GM18526 (cell line): ENCODE results near the gene SLC25A19.

Source experiments
- POLR2A ChIP-seq: IDR thresholded peaks from 3 replicates; pipeline ENCODE4 v1.6.1; 2011; ENCODE audit not compliant: insufficient read length; ENCODE audit errors: extremely low read depth

SLC25A19 gene

GRCh38 chr17:75260641-75261335 is 28.4 kb downstream of the SLC25A19 start:
- TF ChIP-seq POLR2A: no peak

- no peak for TF ChIP-seq POLR2A
These were observed 37.0 kb downstream of the SLC25A19 start for GRCh38 chr17:75252039-75252816.

- TF ChIP-seq POLR2A: no peak
These were observed 39.2 kb downstream of the SLC25A19 start for GRCh38 chr17:75250009-75250471.

GRCh38 chr17:75249564-75249963 is 39.7 kb downstream of the SLC25A19 start:
- TF ChIP-seq POLR2A: no peak

- no peak for TF ChIP-seq POLR2A
These were observed 42.8 kb downstream of the SLC25A19 start for GRCh38 chr17:75246404-75246803.

- TF ChIP-seq POLR2A: no peak
These were observed 44.2 kb downstream of the SLC25A19 start for GRCh38 chr17:75245011-75245410.

- peak; percentile 25 for TF ChIP-seq POLR2A
These were observed 44.9 kb downstream of the SLC25A19 start for GRCh38 chr17:75244133-75244866.

GRCh38 chr17:75242461-75243042 is 46.7 kb downstream of the SLC25A19 start:
- no peak for TF ChIP-seq POLR2A

GRCh38 chr17:75241996-75242460 is 47.2 kb downstream of the SLC25A19 start:
- no peak for TF ChIP-seq POLR2A

- no peak for TF ChIP-seq POLR2A
These were observed 47.7 kb downstream of the SLC25A19 start for GRCh38 chr17:75241502-75241901.

GRCh38 chr17:75241143-75241430 is 48.1 kb downstream of the SLC25A19 start:
- TF ChIP-seq POLR2A: no peak

GRCh38 chr17:75240394-75241142 is 48.7 kb downstream of the SLC25A19 start:
- no peak for TF ChIP-seq POLR2A

GRCh38 chr17:75239778-75240393 is 49.3 kb downstream of the SLC25A19 start:
- no peak for TF ChIP-seq POLR2A

- peak; percentile 3 for TF ChIP-seq POLR2A
These were observed 50.0 kb downstream of the SLC25A19 start for GRCh38 chr17:75239214-75239613.
